Uterus (tissue), 4 donors: Measurements from ENCODE around the gene SLC4A4. TPM values are rescaled to one million over a fixed set of nuclear protein-coding genes. Genes with fewer than 3 reads are reported as not detected.

ENCODE experiments used
- DNase-seq, 2 donors: peaks; one replicate each; pipeline ENCODE4 v3.0.0-alpha.2; 2019 to 2020
- H3K27ac ChIP-seq, 2 donors: fragments of 200-600 bp; sonication (generic); 1 replicate in 1 of 2; 2 replicates in 1 of 2; pipeline ENCODE4 v1.5.1; 2016 to 2018
- H3K27me3 ChIP-seq, 2 donors: fragments of 200-600 bp; sonication (generic); one replicate each; pipeline ENCODE4 v1.5.1; 2018 to 2019; ENCODE audit warnings: control low read depth in 1 of 2
- H3K36me3 ChIP-seq, 2 donors: fragments of 200-600 bp; sonication (generic); one replicate each; pipeline ENCODE4 v1.5.1; 2019; ENCODE audit warnings: control low read depth in 1 of 2
- H3K4me1 ChIP-seq, 2 donors: fragments of 200-600 bp; sonication (generic); one replicate each; pipeline ENCODE4 v1.5.1; 2018 to 2019; ENCODE audit warnings: control low read depth in 1 of 2
- H3K4me3 ChIP-seq, 2 donors: fragments of 200-600 bp; sonication (generic); 1 replicate in 1 of 2; 2 replicates in 1 of 2; pipeline ENCODE4 v1.5.1; 2018 to 2019; ENCODE audit warnings: mild to moderate bottlenecking in 1 of 2
- H3K9me3 ChIP-seq, 2 donors: fragments of 200-600 bp; sonication (generic); one replicate each; pipeline ENCODE4 v1.5.1; 2019; ENCODE audit warnings: control low read depth in 1 of 2
- CTCF ChIP-seq, 4 experiments: fragments of 200-600 bp in 2 of 4; fragments of 450-650 bp in 2 of 4; sonication (generic) in 2 of 4; IDR thresholded peaks; one replicate each; pipeline ENCODE4 v1.5.1; 2016 to 2019; ENCODE audit warnings: antibody characterized with exemption in 4 of 4, mild to moderate bottlenecking in 2 of 4, moderate library complexity in 1 of 4
- POLR2A ChIP-seq, 2 donors: fragments of 450-650 bp; IDR thresholded peaks; one replicate each; pipeline ENCODE4 v1.6.1; 2016; ENCODE audit warnings: antibody characterized with exemption in 2 of 2, mild to moderate bottlenecking in 1 of 2, moderate library complexity in 1 of 2
- intact Hi-C: fragments of 100-400 bp; cut with DNase I; formaldehyde crosslinking; loops from one replicate; pipeline ENCODE4 v1.15.1; 2023; ENCODE audit warnings: low total_unique reads
- total RNA-seq, 4 donors: library from RNA; depleted of rRNA in 3 of 4; stranded (reverse); fragments of >200 nt in 3 of 4; gene quantifications; one replicate each; pipeline versions ENCODE4 v1.1.0 to v1.2.4, GENCODE V29; 2014 to 2023
- donor health status: DM: yes; HTN: yes; CAD: no.

Gene SLC4A4
- total RNA-seq, 4 donors from 2014 or later: 0.29 to 9.0 (median 0.87) TPM

- intact Hi-C loops: no loop called here
- no peak for TF ChIP-seq POLR2A (IDR thresholded peaks at IDR 0.05)
- TF ChIP-seq CTCF (IDR thresholded peaks at IDR 0.05): no peak
- no peaks in the 10 kb centered on the region for H3K9me3 ChIP-seq
- no peaks in the 10 kb centered on the region for H3K4me1 ChIP-seq
- no peak for DNase-seq
- no peaks in the 10 kb centered on the region for H3K27me3 ChIP-seq
- H3K36me3 ChIP-seq: no peaks in the 10 kb centered on the region
- no peak overlapping the region for H3K27ac ChIP-seq
- H3K4me3 ChIP-seq: no peak overlapping the region
Measured at GRCh38 chr4:71303850-71304249, 35.0 kb upstream of the SLC4A4 start.

- Histone ChIP-seq H3K4me1 (no peaks in the 10 kb centered on the region), H3K9me3 (no peaks in the 10 kb centered on the region), H3K27me3 (no peaks in the 10 kb centered on the region), H3K36me3 (no peaks in the 10 kb centered on the region), H3K27ac (no peak overlapping the region), H3K4me3 (no peak overlapping the region)
- TF ChIP-seq POLR2A (IDR thresholded peaks at IDR 0.05) (no peak), CTCF (IDR thresholded peaks at IDR 0.05) (no peak)
- no peak for DNase-seq
- intact Hi-C loops: no loop called here
Measured at GRCh38 chr4:71304289-71304850, 34.5 kb upstream of the SLC4A4 start.

- DNase-seq: no peak
Measured at GRCh38 chr4:71307729-71308128, 31.1 kb upstream of the SLC4A4 start.

GRCh38 chr4:71322425-71322824 is 16.4 kb upstream of the SLC4A4 start:
- H3K27ac ChIP-seq: no peak overlapping the region
- no peaks in the 10 kb centered on the region for H3K36me3 ChIP-seq
- H3K4me3 ChIP-seq: no peak overlapping the region
- no peaks in the 10 kb centered on the region for H3K27me3 ChIP-seq
- no peaks in the 10 kb centered on the region for H3K9me3 ChIP-seq
- no peak for TF ChIP-seq POLR2A (IDR thresholded peaks at IDR 0.05)
- TF ChIP-seq CTCF (IDR thresholded peaks at IDR 0.05): no peak
- DNase-seq: no peak
- intact Hi-C loops: no loop called here
- H3K4me1 ChIP-seq: no peaks in the 10 kb centered on the region

More at GRCh38 chr4:71307729-71308128, 31.1 kb upstream of the SLC4A4 start:
- H3K4me1 ChIP-seq: no peaks in the 10 kb centered on the region
- H3K27ac ChIP-seq: no peak overlapping the region
- no peaks in the 10 kb centered on the region for H3K27me3 ChIP-seq
- no peak overlapping the region for H3K4me3 ChIP-seq
- intact Hi-C loops: no loop called here
- H3K36me3 ChIP-seq: no peaks in the 10 kb centered on the region
- no peaks in the 10 kb centered on the region for H3K9me3 ChIP-seq
- TF ChIP-seq POLR2A (IDR thresholded peaks at IDR 0.05) (no peak), CTCF (IDR thresholded peaks at IDR 0.05) (no peak)

- DNase-seq: no peak
- Histone ChIP-seq H3K27ac (no peak overlapping the region), H3K27me3 (no peaks in the 10 kb centered on the region), H3K4me1 (no peaks in the 10 kb centered on the region), H3K4me3 (no peak overlapping the region), H3K9me3 (no peaks in the 10 kb centered on the region), H3K36me3 (no peaks in the 10 kb centered on the region)
- TF ChIP-seq CTCF (IDR thresholded peaks at IDR 0.05): no peak
- intact Hi-C loops: no loop called here
Measured at GRCh38 chr4:71333368-71333767, 5.5 kb upstream of the SLC4A4 start.
